Neural progenitor cell (in vitro differentiated cells): Measurements from ENCODE around the gene HSPA4.

Experiments
- EZH2 ChIP-seq: fragments of 200-600 bp; sonication (generic); IDR thresholded peaks from 2 replicates; pipeline ENCODE4 v1.6.1; 2017; ENCODE audit warnings: antibody characterized with exemption, mild to moderate bottlenecking, moderate library complexity
- TF ChIP-seq, protein P1 (sequence below): fragments of 200-600 bp; sonication (generic); IDR thresholded peaks from 2 replicates; pipeline ENCODE4 v1.5.1; 2017; ENCODE audit warnings: antibody characterized with exemption, mild to moderate bottlenecking

DNA sequence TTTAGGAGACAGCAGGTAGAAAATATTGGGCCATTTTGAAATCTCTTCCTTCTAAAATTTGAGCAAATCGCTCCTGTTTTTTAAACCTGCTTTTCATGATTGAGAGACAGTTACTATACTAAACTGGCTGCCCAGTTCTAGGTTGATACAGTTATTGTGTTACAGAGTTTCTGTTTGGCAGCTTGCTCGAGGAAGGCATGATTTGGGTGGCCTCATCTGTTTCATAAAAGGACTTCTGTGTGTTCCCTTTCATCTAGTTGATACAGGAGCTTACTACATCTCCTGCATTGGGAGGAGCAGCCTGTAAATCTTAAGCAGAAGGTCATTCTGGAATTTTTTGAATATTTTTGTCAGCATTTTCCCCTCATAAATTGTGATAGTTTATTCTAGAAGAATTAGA, 14.2 kb downstream of the HSPA4 start:
- TF ChIP-seq, protein P1, sequence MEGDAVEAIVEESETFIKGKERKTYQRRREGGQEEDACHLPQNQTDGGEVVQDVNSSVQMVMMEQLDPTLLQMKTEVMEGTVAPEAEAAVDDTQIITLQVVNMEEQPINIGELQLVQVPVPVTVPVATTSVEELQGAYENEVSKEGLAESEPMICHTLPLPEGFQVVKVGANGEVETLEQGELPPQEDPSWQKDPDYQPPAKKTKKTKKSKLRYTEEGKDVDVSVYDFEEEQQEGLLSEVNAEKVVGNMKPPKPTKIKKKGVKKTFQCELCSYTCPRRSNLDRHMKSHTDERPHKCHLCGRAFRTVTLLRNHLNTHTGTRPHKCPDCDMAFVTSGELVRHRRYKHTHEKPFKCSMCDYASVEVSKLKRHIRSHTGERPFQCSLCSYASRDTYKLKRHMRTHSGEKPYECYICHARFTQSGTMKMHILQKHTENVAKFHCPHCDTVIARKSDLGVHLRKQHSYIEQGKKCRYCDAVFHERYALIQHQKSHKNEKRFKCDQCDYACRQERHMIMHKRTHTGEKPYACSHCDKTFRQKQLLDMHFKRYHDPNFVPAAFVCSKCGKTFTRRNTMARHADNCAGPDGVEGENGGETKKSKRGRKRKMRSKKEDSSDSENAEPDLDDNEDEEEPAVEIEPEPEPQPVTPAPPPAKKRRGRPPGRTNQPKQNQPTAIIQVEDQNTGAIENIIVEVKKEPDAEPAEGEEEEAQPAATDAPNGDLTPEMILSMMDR, result no peak
- TF ChIP-seq EZH2, result no peak
